Mesenchymal stem cell (in vitro differentiated cells and primary cell): Measurements from ENCODE around the gene SLC18B1.

Experiments
- DNase-seq: peaks from one replicate; pipeline ENCODE4 v3.0.0-alpha.2; 2013
- H2AFZ ChIP-seq: one replicate; pipeline ENCODE4 v1.6.1; 2013; ENCODE audit warnings: low read depth, mild to moderate bottlenecking, control low read depth, inconsistent platforms, low read length, moderate library complexity
- H2AK5ac ChIP-seq: 2 replicates; pipeline ENCODE4 v1.6.1; 2013; ENCODE audit warnings: low read length, moderate library complexity, mild to moderate bottlenecking, inconsistent platforms; ENCODE audit not compliant: severe bottlenecking
- H2BK120ac ChIP-seq: one replicate; pipeline ENCODE4 v1.6.1; 2013; ENCODE audit warnings: low read depth, mild to moderate bottlenecking, inconsistent platforms, low read length, moderate library complexity
- H2BK12ac ChIP-seq, 2 experiments: one replicate each; pipeline ENCODE4 v1.6.1; 2013; ENCODE audit warnings: inconsistent platforms in 2 of 2, low read length in 2 of 2, mild to moderate bottlenecking in 2 of 2, moderate library complexity in 2 of 2, control low read depth in 1 of 2
- H2BK15ac ChIP-seq: one replicate; pipeline ENCODE4 v1.6.1; 2013; ENCODE audit warnings: mild to moderate bottlenecking, low read depth, inconsistent platforms; ENCODE audit not compliant: poor library complexity, severe bottlenecking
- H2BK5ac ChIP-seq: 2 replicates; pipeline ENCODE4 v1.6.1; 2013; ENCODE audit warnings: low read depth, mild to moderate bottlenecking, low read length, control low read depth, inconsistent platforms; ENCODE audit not compliant: poor library complexity, severe bottlenecking
- H3K14ac ChIP-seq, 2 experiments: one replicate each; pipeline ENCODE4 v1.6.1; 2013; ENCODE audit warnings: inconsistent platforms in 2 of 2, low read length in 2 of 2, control low read depth in 1 of 2, mild to moderate bottlenecking in 1 of 2, moderate library complexity in 1 of 2
- H3K18ac ChIP-seq, 2 experiments: one replicate each; pipeline ENCODE4 v1.6.1; 2013; ENCODE audit warnings: inconsistent platforms in 2 of 2, low read length in 2 of 2, control low read depth in 1 of 2, low read depth in 1 of 2, mild to moderate bottlenecking in 1 of 2
- H3K23ac ChIP-seq, 2 experiments: one replicate each; pipeline ENCODE4 v1.6.1; 2013; ENCODE audit warnings: inconsistent platforms in 2 of 2, low read length in 2 of 2, mild to moderate bottlenecking in 2 of 2, moderate library complexity in 2 of 2, control low read depth in 1 of 2
- H3K27ac ChIP-seq: 2 replicates; pipeline ENCODE4 v1.5.1; 2013; ENCODE audit warnings: mild to moderate bottlenecking, moderate library complexity, low read length, control low read depth, inconsistent platforms; ENCODE audit not compliant: poor library complexity, severe bottlenecking
- H3K27me3 ChIP-seq, 2 experiments: 2 replicates each; pipeline versions ENCODE4 v1.6.1 to v1.7.0; 2013; ENCODE audit warnings: low read length in 2 of 2, mild to moderate bottlenecking in 2 of 2, moderate library complexity in 2 of 2, control low read depth in 1 of 2, inconsistent platforms in 1 of 2; ENCODE audit not compliant: control insufficient read depth in 1 of 2, insufficient read depth in 1 of 2
- H3K36me3 ChIP-seq, 2 experiments: 2 replicates each; pipeline versions ENCODE4 v1.6.1 to v1.7.0; 2013; ENCODE audit warnings: low read length in 2 of 2, control low read depth in 1 of 2, inconsistent platforms in 1 of 2, low read depth in 1 of 2, mild to moderate bottlenecking in 1 of 2; ENCODE audit not compliant: insufficient read depth in 2 of 2, control insufficient read depth in 1 of 2
- H3K4ac ChIP-seq, 2 experiments: one replicate each; pipeline ENCODE4 v1.6.1; 2013; ENCODE audit warnings: inconsistent platforms in 2 of 2, low read length in 2 of 2, mild to moderate bottlenecking in 2 of 2, moderate library complexity in 2 of 2, control low read depth in 1 of 2, low read depth in 1 of 2
- H3K4me1 ChIP-seq: 2 replicates; pipeline ENCODE4 v1.6.1; 2013; ENCODE audit warnings: low read depth, low read length, control low read depth; ENCODE audit not compliant: control insufficient read depth, insufficient read depth
- H3K4me2 ChIP-seq: 2 replicates; pipeline ENCODE4 v1.6.1; 2013; ENCODE audit warnings: low read length, mild to moderate bottlenecking, inconsistent platforms; ENCODE audit not compliant: poor library complexity, severe bottlenecking
- H3K4me3 ChIP-seq, 2 experiments: 2 replicates each; pipeline versions ENCODE4 v1.5.1 to v1.7.0; 2013; ENCODE audit warnings: low read length in 2 of 2, mild to moderate bottlenecking in 2 of 2, control low read depth in 1 of 2, low read depth in 1 of 2; ENCODE audit not compliant: insufficient read depth in 1 of 2
- H3K79me1 ChIP-seq: replicated peaks from 2 replicates; pipeline ENCODE4 v1.6.1; 2013; ENCODE audit warnings: mild to moderate bottlenecking, control low read depth, low read length, inconsistent platforms; ENCODE audit not compliant: poor library complexity, severe bottlenecking
- H3K9ac ChIP-seq: 2 replicates; pipeline ENCODE4 v1.7.0; 2013; ENCODE audit warnings: mild to moderate bottlenecking, low read length, moderate library complexity
- H3K9me3 ChIP-seq: 2 replicates; pipeline ENCODE4 v1.7.0; 2013; ENCODE audit warnings: mild to moderate bottlenecking, low read length; ENCODE audit not compliant: control insufficient read depth
- H4K8ac ChIP-seq: one replicate; pipeline ENCODE4 v1.6.1; 2013; ENCODE audit warnings: inconsistent platforms, mild to moderate bottlenecking, low read length, moderate library complexity
- H4K91ac ChIP-seq: one replicate; pipeline ENCODE4 v1.6.1; 2013; ENCODE audit warnings: mild to moderate bottlenecking, low read length, inconsistent platforms
- WGBS: methylation state at CpG from one replicate; pipeline ENCODE4 v1.1.7; 2013; ENCODE audit warnings: mixed read lengths; 5-methylcytosine and 5-hydroxymethylcytosine counted together

The SLC18B1 gene

DNA sequence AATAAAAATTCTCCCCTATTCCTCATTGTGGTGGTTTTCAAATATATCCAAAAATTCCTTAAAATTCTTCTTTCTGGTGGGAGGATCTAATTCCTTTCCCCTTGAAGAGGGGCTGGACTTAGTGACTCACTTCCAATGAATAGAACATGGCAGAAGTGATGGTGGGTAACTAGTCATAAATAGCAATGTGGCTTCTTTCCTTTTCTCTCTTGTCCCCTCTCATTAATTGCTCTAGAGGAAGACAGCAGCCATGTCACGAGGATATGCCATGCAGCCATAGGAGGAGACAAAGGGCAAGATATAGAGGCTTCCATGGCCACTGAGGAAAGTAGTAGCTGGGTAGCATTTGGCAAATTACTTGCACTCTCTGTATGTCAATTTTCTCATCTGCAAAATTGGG lies 46.6 kb downstream of the SLC18B1 start:
- H2AFZ ChIP-seq = no peak overlapping the region
- H3K23ac ChIP-seq = no peak overlapping the region
- no peak overlapping the region for H4K8ac ChIP-seq
- no peak overlapping the region for H2BK5ac ChIP-seq
- no peak overlapping the region for H3K4ac ChIP-seq
- no peaks in the 10 kb centered on the region for H3K9me3 ChIP-seq
- no peak overlapping the region for H2BK15ac ChIP-seq
- no peak overlapping the region for H3K14ac ChIP-seq
- peaks cover 0 to under 1% of the 10 kb centered on the region in 2 experiments for H3K27me3 ChIP-seq
- H3K9ac ChIP-seq = no peak overlapping the region
- no peak overlapping the region for H2BK12ac ChIP-seq
- H3K4me1 ChIP-seq = no peaks in the 10 kb centered on the region
- no peaks in the 10 kb centered on the region for H3K79me1 ChIP-seq
- no peak overlapping the region for H3K4me3 ChIP-seq
- no peak overlapping the region for H3K18ac ChIP-seq
- H3K4me2 ChIP-seq = no peak overlapping the region
- WGBS = 71% methylated on average over 1 of the region's 1 CpG
- DNase-seq = no peak
- no peak overlapping the region for H4K91ac ChIP-seq
- H3K27ac ChIP-seq = no peak overlapping the region
- no peak overlapping the region for H2AK5ac ChIP-seq
- no peak overlapping the region for H2BK120ac ChIP-seq
- H3K36me3 ChIP-seq = no peaks in the 10 kb centered on the region

- Histone ChIP-seq H3K9ac (no peak overlapping the region), H3K4me3 (no peak overlapping the region), H4K8ac (no peak overlapping the region), H3K27me3 (peaks cover 0 to 6% of the 10 kb centered on the region in 2 experiments), H3K23ac (no peak overlapping the region), H2BK120ac (no peak overlapping the region), H2AK5ac (no peak overlapping the region), H4K91ac (no peak overlapping the region), H3K79me1 (no peaks in the 10 kb centered on the region), H2BK15ac (no peak overlapping the region), H3K4ac (no peak overlapping the region), H2AFZ (no peak overlapping the region), H2BK12ac (no peak overlapping the region), H3K18ac (no peak overlapping the region), H3K4me2 (no peak overlapping the region), H3K4me1 (no peaks in the 10 kb centered on the region), H3K27ac (no peak overlapping the region), H3K14ac (no peak overlapping the region), H3K9me3 (no peaks in the 10 kb centered on the region), H3K36me3 (no peaks in the 10 kb centered on the region), H2BK5ac (no peak overlapping the region)
- WGBS = 98% methylated on average over 4 of the region's 4 CpGs
- no peak for DNase-seq
Measured at GRCh38 chr6:132751306-132751705, 47.1 kb downstream of the SLC18B1 start.

- Histone ChIP-seq H3K9me3 (no peaks in the 10 kb centered on the region), H4K8ac (no peak overlapping the region), H2BK120ac (no peak overlapping the region), H3K36me3 (no peaks in the 10 kb centered on the region), H2BK12ac (no peak overlapping the region), H3K27me3 (peaks cover 0 to 11% of the 10 kb centered on the region in 2 experiments), H3K4ac (no peak overlapping the region), H3K4me3 (no peak overlapping the region), H3K23ac (no peak overlapping the region), H3K9ac (no peak overlapping the region), H2AFZ (no peak overlapping the region), H3K79me1 (no peaks in the 10 kb centered on the region), H4K91ac (no peak overlapping the region), H3K14ac (no peak overlapping the region), H2BK15ac (no peak overlapping the region), H3K27ac (no peak overlapping the region), H3K18ac (no peak overlapping the region), H2AK5ac (no peak overlapping the region), H3K4me1 (no peaks in the 10 kb centered on the region), H3K4me2 (no peak overlapping the region), H2BK5ac (no peak overlapping the region)
- WGBS = 91% methylated on average over 4 of the region's 8 CpGs
- DNase-seq = no peak
Measured at GRCh38 chr6:132750455-132751248, 47.8 kb downstream of the SLC18B1 start.

GRCh38 chr6:132749111-132749510 lies 49.3 kb downstream of the SLC18B1 start:
- H3K4me2 ChIP-seq = no peak overlapping the region
- peak overlapping the region; percentile 8 to 96 for H2BK12ac ChIP-seq
- DNase-seq = peak; percentile 62
- no peaks in the 10 kb centered on the region for H3K4me1 ChIP-seq
- peak overlapping the region; percentile 65 for H4K91ac ChIP-seq
- H3K27me3 ChIP-seq = peaks cover 0 to 14% of the 10 kb centered on the region in 2 experiments
- H3K18ac ChIP-seq = peak overlapping the region in 1 of 2 experiments; percentile 18
- no peak overlapping the region for H3K23ac ChIP-seq
- H2BK120ac ChIP-seq = no peak overlapping the region
- no peak overlapping the region for H3K4ac ChIP-seq
- no peak overlapping the region for H3K27ac ChIP-seq
- H3K14ac ChIP-seq = no peak overlapping the region
- no peak overlapping the region for H3K9ac ChIP-seq
- WGBS = 69% methylated on average over 4 of the region's 4 CpGs
- no peak overlapping the region for H2BK15ac ChIP-seq
- H4K8ac ChIP-seq = no peak overlapping the region
- no peak overlapping the region for H2AK5ac ChIP-seq
- no peaks in the 10 kb centered on the region for H3K9me3 ChIP-seq
- no peaks in the 10 kb centered on the region for H3K79me1 ChIP-seq
- H2BK5ac ChIP-seq = no peak overlapping the region
- no peak overlapping the region for H2AFZ ChIP-seq
- H3K36me3 ChIP-seq = no peaks in the 10 kb centered on the region
- H3K4me3 ChIP-seq = no peak overlapping the region
